Adipocyte (in vitro differentiated cells): ENCODE measurements around the gene KRT4.
"Not testable (repeated sequence)": the region's sequence is repeated elsewhere in the genome, so short reads cannot be mapped to it uniquely, and the experiment has no call there.

Source experiments
- DNase-seq: peaks from one replicate; pipeline ENCODE4 v3.0.0-alpha.2; 2015; ENCODE audit warnings: low read depth
- H3K27me3 ChIP-seq: replicated peaks from 2 replicates; pipeline ENCODE4 v1.7.0; 2013; ENCODE audit warnings: mild to moderate bottlenecking, low read length, moderate library complexity; ENCODE audit not compliant: control insufficient read depth, insufficient read depth
- H3K36me3 ChIP-seq: 2 replicates; pipeline ENCODE4 v1.7.0; 2013; ENCODE audit warnings: low read length, mild to moderate bottlenecking, moderate library complexity; ENCODE audit not compliant: control insufficient read depth, insufficient read depth, severe bottlenecking
- H3K4me1 ChIP-seq: 2 replicates; pipeline ENCODE4 v1.7.0; 2013; ENCODE audit warnings: mild to moderate bottlenecking, low read length, moderate library complexity; ENCODE audit not compliant: control insufficient read depth, insufficient read depth
- H3K4me3 ChIP-seq: 2 replicates; pipeline ENCODE4 v1.7.0; 2013; ENCODE audit warnings: mild to moderate bottlenecking, low read length, moderate library complexity
- H3K9ac ChIP-seq: 2 replicates; pipeline ENCODE4 v1.7.0; 2013; ENCODE audit warnings: mild to moderate bottlenecking, low read length, moderate library complexity
- H3K9me3 ChIP-seq: 2 replicates; pipeline ENCODE4 v1.7.0; 2013; ENCODE audit warnings: mild to moderate bottlenecking, low read length, moderate library complexity; ENCODE audit not compliant: control insufficient read depth

The KRT4 gene

DNA sequence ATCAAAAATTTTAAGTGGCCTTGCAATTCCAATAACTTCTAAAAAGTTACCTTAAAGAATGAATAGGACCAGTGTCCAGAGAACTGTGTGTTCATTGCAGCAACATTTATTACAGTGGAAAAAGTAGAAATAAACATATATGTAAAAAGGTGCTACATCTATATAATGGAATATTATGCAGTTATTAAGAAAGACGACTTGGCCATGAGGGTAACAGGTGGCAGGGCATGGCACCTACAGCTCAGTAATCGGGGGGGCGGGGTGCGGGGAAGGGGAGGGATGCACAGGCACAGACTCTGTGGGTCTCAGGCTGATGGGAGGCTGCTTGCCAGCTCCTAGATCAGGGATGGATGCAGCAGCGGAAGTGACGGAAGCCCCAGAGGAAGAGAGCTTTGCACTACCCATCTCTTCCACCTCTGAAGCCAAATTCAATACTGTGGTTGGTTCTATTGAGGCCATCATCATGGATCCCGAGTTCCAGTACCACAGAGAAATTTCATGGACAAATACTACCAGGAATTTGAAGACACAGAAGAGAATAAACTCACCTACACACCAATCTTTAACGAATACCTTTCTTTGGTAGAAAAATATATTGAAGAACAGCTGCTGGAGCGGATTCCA lies 50.8 kb downstream of the KRT4 start:
- Histone ChIP-seq H3K27me3 (peaks cover 44% of the 10 kb centered on the region), H3K4me1 (no peaks in the 10 kb centered on the region), H3K9me3 (peaks cover 23% of the 10 kb centered on the region), H3K4me3 (no peak overlapping the region), H3K9ac (no peak overlapping the region), H3K36me3 (no peaks in the 10 kb centered on the region)
- DNase-seq = no peak

DNA sequence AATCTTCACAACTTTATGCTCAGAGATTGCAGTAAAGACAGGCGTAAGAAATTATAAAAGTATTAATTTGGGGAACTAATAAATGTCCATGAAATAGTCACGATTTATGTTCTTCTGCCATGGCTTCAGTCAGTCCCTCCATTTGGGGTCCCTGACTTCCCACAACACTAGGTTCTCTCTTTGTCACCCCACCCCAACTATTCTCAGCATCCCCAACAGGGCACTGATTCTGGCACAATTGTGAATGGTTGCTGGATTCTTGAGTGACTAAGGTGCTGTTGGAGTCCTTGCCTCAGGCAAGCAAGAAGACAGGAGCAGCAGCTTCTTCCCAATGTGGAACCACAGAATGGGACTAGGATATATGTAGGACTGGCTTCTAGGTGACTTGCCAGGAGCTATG lies 52.1 kb downstream of the KRT4 start:
- Histone ChIP-seq H3K27me3 (peaks cover 46% of the 10 kb centered on the region), H3K4me3 (no peak overlapping the region)

DNA sequence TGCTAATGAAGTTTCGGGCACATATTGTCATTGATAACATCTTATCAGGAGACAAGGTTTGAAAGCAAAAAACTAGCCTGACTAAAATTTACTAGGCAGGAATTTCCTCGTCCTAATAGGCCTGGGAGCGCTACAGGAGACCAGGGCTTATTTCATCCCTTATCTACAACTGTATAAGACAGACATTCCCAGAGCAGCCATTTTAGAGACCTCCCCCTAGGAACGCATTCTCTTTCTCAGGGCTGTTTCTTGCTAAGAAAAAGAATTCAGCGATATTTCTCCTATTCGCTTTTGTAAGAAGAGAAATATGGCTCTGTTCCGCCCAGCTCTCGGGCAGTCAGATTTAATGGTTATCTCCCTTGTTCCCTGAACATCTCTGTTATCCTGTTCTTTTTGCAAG lies 52.7 kb downstream of the KRT4 start:
- not testable (repeated sequence) for H3K9ac ChIP-seq, H3K36me3 ChIP-seq, H3K4me1 ChIP-seq, H3K4me3 ChIP-seq, DNase-seq
- Histone ChIP-seq H3K9me3 (peaks cover 27% of the 10 kb centered on the region), H3K27me3 (peaks cover 46% of the 10 kb centered on the region)

More for the DNA sequence above, 52.1 kb downstream of the KRT4 start:
- peaks cover 27% of the 10 kb centered on the region for H3K9me3 ChIP-seq
- H3K9ac ChIP-seq = no peak overlapping the region
- no peak for DNase-seq
- H3K36me3 ChIP-seq = no peaks in the 10 kb centered on the region
- no peaks in the 10 kb centered on the region for H3K4me1 ChIP-seq

GRCh38 chr12:52760623-52761022 lies 53.3 kb downstream of the KRT4 start:
- Histone ChIP-seq H3K9ac (no peak overlapping the region), H3K9me3 (peaks cover 27% of the 10 kb centered on the region), H3K36me3 (no peaks in the 10 kb centered on the region), H3K4me3 (no peak overlapping the region), H3K4me1 (no peaks in the 10 kb centered on the region), H3K27me3 (peaks cover 45% of the 10 kb centered on the region)
- no peak for DNase-seq

- Histone ChIP-seq H3K9ac (no peak overlapping the region), H3K36me3 (no peaks in the 10 kb centered on the region), H3K4me3 (no peak overlapping the region), H3K27me3 (peaks cover 52% of the 10 kb centered on the region), H3K4me1 (no peaks in the 10 kb centered on the region), H3K9me3 (peaks cover 27% of the 10 kb centered on the region)
- no peak for DNase-seq
Measured at GRCh38 chr12:52759695-52760094, 54.2 kb downstream of the KRT4 start.

GRCh38 chr12:52759218-52759617 lies 54.7 kb downstream of the KRT4 start:
- no peak overlapping the region for H3K9ac ChIP-seq

DNA sequence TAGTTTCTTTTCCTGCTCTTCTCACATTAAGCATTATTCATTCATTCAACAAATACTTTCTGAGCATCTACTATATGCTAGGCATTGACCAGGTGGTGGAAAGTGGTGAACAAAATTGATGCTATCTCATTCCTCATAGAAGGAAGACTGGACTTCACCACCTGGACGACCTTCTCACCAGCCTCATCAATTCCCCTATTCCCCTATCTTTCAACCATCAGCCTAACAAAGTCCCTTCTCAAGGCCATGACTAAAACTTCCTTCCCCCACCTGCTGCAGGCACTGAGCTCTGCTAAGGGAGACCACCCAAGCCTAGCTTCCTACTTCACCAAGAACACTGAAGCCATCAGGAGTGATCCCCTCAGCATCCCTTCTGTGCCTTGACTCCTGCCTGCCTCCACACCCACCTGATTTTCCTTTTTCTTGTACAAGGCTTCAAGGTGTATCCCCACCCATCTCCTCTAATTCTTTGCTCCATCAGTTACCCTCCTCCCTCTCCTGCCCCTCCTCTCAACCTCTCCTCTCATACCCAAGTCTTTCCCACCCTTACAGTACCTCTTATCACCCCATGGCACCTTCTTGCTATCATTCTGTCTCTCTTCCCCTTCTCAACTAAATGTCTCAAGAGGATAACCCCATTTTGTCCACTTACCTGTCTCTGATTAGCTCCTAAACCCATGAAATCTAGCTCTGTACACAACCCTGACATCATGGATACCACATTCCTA lies 56.3 kb downstream of the KRT4 start:
- H3K4me1 ChIP-seq = no peaks in the 10 kb centered on the region
- H3K27me3 ChIP-seq = peaks cover 55% of the 10 kb centered on the region
- no peak overlapping the region for H3K9ac ChIP-seq
- no peak overlapping the region for H3K4me3 ChIP-seq
- peaks cover 21% of the 10 kb centered on the region for H3K9me3 ChIP-seq
- no peak for DNase-seq
- no peaks in the 10 kb centered on the region for H3K36me3 ChIP-seq

More at GRCh38 chr12:52759218-52759617, 54.7 kb downstream of the KRT4 start:
- Histone ChIP-seq H3K4me1 (no peaks in the 10 kb centered on the region), H3K9me3 (peaks cover 27% of the 10 kb centered on the region), H3K36me3 (no peaks in the 10 kb centered on the region), H3K27me3 (peaks cover 50% of the 10 kb centered on the region), H3K4me3 (no peak overlapping the region)
- DNase-seq = no peak
